AG08395 (cell line): ENCODE data around the gene LPIN1.

ENCODE experiments used
- DNase-seq: peaks from one replicate; pipeline ENCODE4 v3.0.0; 2012; ENCODE audit warnings: mixed read lengths, low spot score

LPIN1 gene

GRCh38 chr2:11784747-11785610 lies 38.5 kb downstream of the LPIN1 start:
- peak; percentile 78 for DNase-seq

- DNase-seq, result no peak
Measured at GRCh38 chr2:11785611-11785940, 39.1 kb downstream of the LPIN1 start.

- no peak for DNase-seq
Measured at GRCh38 chr2:11786191-11786590, 39.8 kb downstream of the LPIN1 start.

GRCh38 chr2:11786592-11786991 lies 40.2 kb downstream of the LPIN1 start:
- no peak for DNase-seq

GRCh38 chr2:11787991-11788390 lies 41.6 kb downstream of the LPIN1 start:
- DNase-seq, result no peak

GRCh38 chr2:11788461-11789124 lies 42.2 kb downstream of the LPIN1 start:
- no peak for DNase-seq

- DNase-seq, result no peak
Measured at GRCh38 chr2:11789243-11789642, 42.8 kb downstream of the LPIN1 start.

GRCh38 chr2:11790228-11790627 lies 43.8 kb downstream of the LPIN1 start:
- no peak for DNase-seq

GRCh38 chr2:11795590-11795989 lies 49.2 kb downstream of the LPIN1 start:
- no peak for DNase-seq

GRCh38 chr2:11796190-11797171 lies 50.0 kb downstream of the LPIN1 start:
- peak; percentile 94 for DNase-seq

GRCh38 chr2:11797846-11798245 lies 51.4 kb downstream of the LPIN1 start:
- no peak for DNase-seq

GRCh38 chr2:11798701-11799435 lies 52.4 kb downstream of the LPIN1 start:
- DNase-seq, result no peak

- DNase-seq, result no peak
Measured at GRCh38 chr2:11799826-11800225, 53.4 kb downstream of the LPIN1 start.

- no peak for DNase-seq
Measured at GRCh38 chr2:11802782-11803191, 56.4 kb downstream of the LPIN1 start.

- DNase-seq, result no peak
Measured at GRCh38 chr2:11805024-11805423, 58.6 kb downstream of the LPIN1 start.

- DNase-seq, result no peak
Measured at GRCh38 chr2:11805920-11806319, 59.5 kb downstream of the LPIN1 start.

- no peak for DNase-seq
Measured at GRCh38 chr2:11807156-11808015, 61.0 kb downstream of the LPIN1 start.

GRCh38 chr2:11808016-11808400 lies 61.6 kb downstream of the LPIN1 start:
- no peak for DNase-seq

GRCh38 chr2:11809586-11810236 lies 63.3 kb downstream of the LPIN1 start:
- DNase-seq, result no peak
